ENCODE measurements around the gene RPF1. TPM values are rescaled to one million over a fixed set of nuclear protein-coding genes. Genes with fewer than 3 reads are reported as not detected.

The RPF1 gene
- total RNA-seq, 2 donors from 2014 or later = 38.4 TPM

GRCh38 chr1:84525779-84526178, 46.7 kb downstream of the RPF1 start:
- no peaks in the 10 kb centered on the region for H3K4me1 ChIP-seq (replicated peaks)
- WGBS = 92% methylated on average over 1 of the region's 1 CpG
- no peaks in the 10 kb centered on the region for H3K9me3 ChIP-seq
- H3K27me3 ChIP-seq (replicated peaks; ENCODE audit: insufficient read depth) = no peaks in the 10 kb centered on the region
- intact Hi-C loops (cut with DNase I) = no loop called here
- no peak overlapping the region for H3K4me3 ChIP-seq
- DNase-seq (ENCODE audit: low spot score) = no peak
- H3K27ac ChIP-seq = no peak overlapping the region
- TF ChIP-seq POLR2AphosphoS5 (IDR thresholded peaks at IDR 0.05) (no peak), CTCF (IDR thresholded peaks at IDR 0.05) (no peak), POLR2A (IDR thresholded peaks at IDR 0.05) (no peak)
- no peaks in the 10 kb centered on the region for H3K36me3 ChIP-seq

DNA sequence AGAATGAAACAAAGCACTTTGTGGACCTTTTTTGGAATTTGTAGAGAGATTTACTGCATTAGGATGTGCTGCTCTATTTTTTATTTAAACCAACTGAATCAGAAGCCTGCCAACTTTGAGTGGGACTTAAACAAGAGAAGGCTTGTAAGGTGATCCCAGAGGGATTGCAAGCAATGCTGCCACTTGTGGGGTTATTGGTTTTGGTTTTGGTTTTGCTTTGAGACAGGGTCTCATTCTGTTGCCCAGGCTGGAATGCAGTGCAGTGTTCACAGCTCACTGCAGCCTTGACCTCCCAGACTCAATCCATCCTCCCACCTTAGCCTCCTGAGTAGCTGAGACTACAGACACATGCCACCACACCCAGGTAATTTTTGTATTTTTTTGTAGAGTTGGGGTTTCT, 59.5 kb downstream of the RPF1 start:
- H3K36me3 ChIP-seq = no peaks in the 10 kb centered on the region

DNA sequence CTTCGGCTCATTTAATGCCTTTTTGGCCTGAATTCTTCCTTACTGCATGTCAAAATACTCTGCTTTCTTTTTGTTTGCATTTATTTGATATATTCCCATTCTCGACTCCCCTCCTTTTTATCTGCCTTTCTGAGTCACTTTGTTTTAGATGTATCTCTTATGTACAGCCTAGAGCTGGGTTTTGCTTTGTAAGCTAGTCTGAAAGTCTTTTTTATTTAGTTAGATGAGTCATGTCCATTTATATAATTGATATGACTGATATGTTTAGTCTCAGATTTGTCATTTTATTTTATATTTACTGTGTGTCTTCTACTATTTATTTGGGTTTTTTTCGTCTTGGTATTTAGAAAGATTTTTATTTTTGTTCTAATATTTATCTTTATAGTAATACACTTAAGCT, 60.9 kb downstream of the RPF1 start:
- WGBS = 61% methylated on average over 3 of the region's 3 CpGs
- no peaks in the 10 kb centered on the region for H3K4me1 ChIP-seq (replicated peaks)
- intact Hi-C loops (cut with DNase I) = no loop called here
- no peaks in the 10 kb centered on the region for H3K36me3 ChIP-seq
- no peaks in the 10 kb centered on the region for H3K9me3 ChIP-seq
- DNase-seq (ENCODE audit: low spot score) = no peak
- H3K27ac ChIP-seq = no peak overlapping the region
- H3K4me3 ChIP-seq = no peak overlapping the region
- no peaks in the 10 kb centered on the region for H3K27me3 ChIP-seq (replicated peaks; ENCODE audit: insufficient read depth)
- TF ChIP-seq POLR2AphosphoS5 (IDR thresholded peaks at IDR 0.05) (no peak), CTCF (IDR thresholded peaks at IDR 0.05) (no peak), POLR2A (IDR thresholded peaks at IDR 0.05) (no peak)

More for the DNA sequence above, 59.5 kb downstream of the RPF1 start:
- Histone ChIP-seq H3K9me3 (no peaks in the 10 kb centered on the region), H3K27ac (no peak overlapping the region), H3K27me3 (replicated peaks; ENCODE audit: insufficient read depth) (no peaks in the 10 kb centered on the region), H3K4me3 (no peak overlapping the region), H3K4me1 (replicated peaks) (no peaks in the 10 kb centered on the region)
- no peak for DNase-seq (ENCODE audit: low spot score)
- TF ChIP-seq POLR2AphosphoS5 (IDR thresholded peaks at IDR 0.05) (no peak), CTCF (IDR thresholded peaks at IDR 0.05) (no peak), POLR2A (IDR thresholded peaks at IDR 0.05) (no peak)
- intact Hi-C loops (cut with DNase I) = no loop called here

DNA sequence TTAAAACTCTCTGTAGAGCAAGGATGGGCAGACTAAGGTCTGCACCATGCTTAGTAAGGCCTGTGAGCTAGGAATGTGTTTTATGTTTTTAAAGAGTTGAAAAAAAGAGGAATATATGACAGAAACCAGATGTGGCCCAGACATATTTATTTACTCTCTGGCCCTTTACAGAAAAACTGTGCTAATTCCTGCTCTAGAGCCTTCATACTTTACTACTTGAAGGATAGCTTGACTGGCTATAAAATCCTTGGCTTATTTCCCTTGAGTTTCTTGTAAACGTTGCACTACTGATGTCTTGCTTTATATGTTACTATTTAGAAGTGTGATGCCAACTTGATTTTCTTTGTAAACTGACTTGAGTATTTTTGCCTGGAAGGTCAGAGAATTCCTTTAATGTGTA, 61.7 kb downstream of the RPF1 start:
- no peak overlapping the region for H3K27ac ChIP-seq
- no peaks in the 10 kb centered on the region for H3K36me3 ChIP-seq
- no peak for DNase-seq (ENCODE audit: low spot score)
- H3K9me3 ChIP-seq = no peaks in the 10 kb centered on the region
- H3K4me3 ChIP-seq = no peak overlapping the region
- no peaks in the 10 kb centered on the region for H3K27me3 ChIP-seq (replicated peaks; ENCODE audit: insufficient read depth)
- 14% methylated on average over 1 of the region's 1 CpG for WGBS
- intact Hi-C loops (cut with DNase I) = no loop called here
- TF ChIP-seq POLR2AphosphoS5 (IDR thresholded peaks at IDR 0.05) = no peak
- TF ChIP-seq CTCF (IDR thresholded peaks at IDR 0.05) = no peak
- no peak for TF ChIP-seq POLR2A (IDR thresholded peaks at IDR 0.05)
- no peaks in the 10 kb centered on the region for H3K4me1 ChIP-seq (replicated peaks)

DNA sequence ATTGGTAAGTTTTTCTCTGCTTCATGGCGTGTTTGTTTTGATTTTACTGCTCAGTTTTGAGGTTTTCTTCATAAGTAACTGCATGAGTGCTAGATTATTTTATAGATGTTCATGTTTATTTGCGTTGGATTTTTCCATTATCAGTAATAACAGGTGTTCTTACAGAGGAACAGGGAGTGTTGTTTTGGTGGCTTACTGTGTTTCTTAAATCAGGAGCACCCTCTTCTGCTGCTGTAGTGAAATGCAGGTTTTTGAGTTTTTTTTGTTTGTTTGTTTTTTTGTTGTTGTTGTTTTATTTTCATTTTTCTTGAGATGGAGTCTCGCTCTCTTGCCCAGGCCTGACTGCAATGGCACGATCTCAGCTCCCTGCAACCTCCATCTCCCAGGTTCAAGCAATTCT, 62.6 kb downstream of the RPF1 start:
- Histone ChIP-seq H3K4me1 (replicated peaks) (no peaks in the 10 kb centered on the region), H3K36me3 (no peaks in the 10 kb centered on the region), H3K27me3 (replicated peaks; ENCODE audit: insufficient read depth) (no peaks in the 10 kb centered on the region), H3K4me3 (no peak overlapping the region), H3K27ac (peak overlapping the region in 1 of 2 donors; percentile 39), H3K9me3 (no peaks in the 10 kb centered on the region)
- intact Hi-C loops (cut with DNase I) = no loop called here
- 81% methylated on average over 4 of the region's 4 CpGs for WGBS
- no peak for DNase-seq (ENCODE audit: low spot score)
- TF ChIP-seq CTCF (IDR thresholded peaks at IDR 0.05) = peak in 2 of 4 experiments; percentile 30 to 31
- TF ChIP-seq POLR2A (IDR thresholded peaks at IDR 0.05) = no peak

Other genes starting within 250 kb of the RPF1 start
- 1 to 10 TPM; 3.1 to 3.4 TPM for gene SAMD13, start 177.6 kb upstream of the RPF1 start, total RNA-seq
- 1 to 10 TPM in 1 of 2 donors, under 1 TPM in 1; 0.85 to 8.6 TPM for gene DNASE2B, start 80.8 kb upstream of the RPF1 start, total RNA-seq
- 1 to 10 TPM in 1 of 2 donors, under 1 TPM in 1; 0.05 to 3.8 TPM for gene SPATA1, start 27.1 kb downstream of the RPF1 start, total RNA-seq
- 100 to 1,000 TPM; 111 to 116 TPM for gene GNG5, start 27.3 kb downstream of the RPF1 start, total RNA-seq
- 10 to 100 TPM; 15.1 to 45.5 TPM for gene CTBS, start 95.2 kb downstream of the RPF1 start, total RNA-seq
- gene SSX2IP, start 211.2 kb downstream of the RPF1 start, total RNA-seq = 10 to 100 TPM; 10.7 to 25.2 TPM